PC-3 (cell line): ENCODE measurements around the gene STK39. TPM values are rescaled to one million over a fixed set of nuclear protein-coding genes. Genes with fewer than 3 reads are reported as not detected.

Experiments used
- ATAC-seq: fragments of 200-7000 bp; cut with Tn5 transposase; 2 replicates; pipeline ENCODE4 v1.9.1; 2020; ENCODE audit warnings: mild to moderate bottlenecking, moderate library complexity
- BruUV-seq: library from RNA; stranded (reverse); fragments of 400-500 nt; replicated peaks from 2 replicates; lab custom pipeline; 2021; lab: Mats Ljungman, UMichigan
- CTCF ChIA-PET: fragments of 300-600 bp; sonication (Branson Sonifier 250); formaldehyde crosslinking; loops from one replicate; lab custom pipeline; 2022; ENCODE audit warnings: antibody characterized with exemption; lab: Charles Lee
- POLR2A ChIA-PET: fragments of 300-600 bp; sonication (Branson Sonifier 250); formaldehyde crosslinking; loops from one replicate; lab custom pipeline; 2022; ENCODE audit warnings: antibody characterized with exemption; ENCODE audit not compliant: unreplicated experiment; lab: Charles Lee
- DNase-seq: peaks from one replicate; pipeline ENCODE4 v3.0.0-alpha.2; 2015
- H2AFZ ChIP-seq: fragments of 300-600 bp; sonication (generic); 2 replicates; pipeline ENCODE4 v1.6.0; 2016; ENCODE audit warnings: antibody characterized with exemption, low read length
- H3F3A ChIP-seq: fragments of 300-600 bp; sonication (generic); one replicate; pipeline ENCODE4 v1.6.0; 2017; ENCODE audit warnings: antibody characterized with exemption, low read length, control low read depth, mild to moderate bottlenecking; ENCODE audit not compliant: unreplicated experiment
- H3K27ac ChIP-seq: fragments of 300-600 bp; sonication (generic); 2 replicates; pipeline ENCODE4 v1.5.1; 2016; ENCODE audit warnings: mild to moderate bottlenecking, low read length
- H3K27me3 ChIP-seq: fragments of 300-600 bp; sonication (generic); 2 replicates; pipeline ENCODE4 v1.6.1; 2016; ENCODE audit warnings: low read length, mixed read lengths
- H3K36me3 ChIP-seq: fragments of 300-600 bp; sonication (generic); 2 replicates; pipeline ENCODE4 v1.6.1; 2016; ENCODE audit warnings: low read depth, mixed run types, low read length, mixed read lengths
- H3K4me1 ChIP-seq: fragments of 300-600 bp; sonication (generic); 2 replicates; pipeline ENCODE4 v1.5.1; 2016; ENCODE audit warnings: low read length; ENCODE audit not compliant: insufficient read depth
- H3K4me2 ChIP-seq: fragments of 300-600 bp; sonication (generic); 2 replicates; pipeline ENCODE4 v1.6.0; 2016; ENCODE audit warnings: low read length
- H3K4me3 ChIP-seq: fragments of 300-600 bp; sonication (generic); 2 replicates; pipeline ENCODE4 v1.5.1; 2016; ENCODE audit warnings: mild to moderate bottlenecking, low read length, mixed read lengths
- H3K79me2 ChIP-seq: fragments of 300-600 bp; sonication (generic); 2 replicates; pipeline ENCODE4 v1.6.1; 2017; ENCODE audit warnings: low read length, mixed read lengths
- H3K9ac ChIP-seq: fragments of 300-600 bp; sonication (generic); 2 replicates; pipeline ENCODE4 v1.6.0; 2016; ENCODE audit warnings: mild to moderate bottlenecking, low read length
- H3K9me2 ChIP-seq: fragments of 300-600 bp; sonication (generic); replicated peaks from 2 replicates; pipeline ENCODE4 v1.6.1; 2016; ENCODE audit warnings: mixed run types, low read length, mixed read lengths
- H3K9me3 ChIP-seq: fragments of 300-600 bp; sonication (generic); 2 replicates; pipeline ENCODE4 v1.6.1; 2016; ENCODE audit warnings: low read length, mixed read lengths
- H4K20me1 ChIP-seq: fragments of 300-600 bp; sonication (generic); 2 replicates; pipeline ENCODE4 v1.6.1; 2016; ENCODE audit warnings: low read length, mixed read lengths
- CTCF ChIP-seq: fragments of 300-600 bp; sonication (generic); conservative IDR thresholded peaks from 2 replicates; pipeline ENCODE4 v1.5.1; 2017; ENCODE audit warnings: antibody characterized with exemption, low read depth, mild to moderate bottlenecking, low read length
- EZH2 ChIP-seq: fragments of 300-600 bp; sonication (generic); IDR thresholded peaks from one replicate; pipeline ENCODE4 v1.6.1; 2017; ENCODE audit warnings: antibody characterized with exemption, mild to moderate bottlenecking, low read length; ENCODE audit not compliant: unreplicated experiment
- EZH2phosphoT487 ChIP-seq: fragments of 300-600 bp; sonication (generic); IDR thresholded peaks from 2 replicates; pipeline ENCODE4 v1.6.1; 2018; ENCODE audit warnings: mild to moderate bottlenecking, antibody characterized with exemption, low read length, borderline replicate concordance
- intact Hi-C: fragments of 100-400 bp; cut with micrococcal nuclease; formaldehyde crosslinking; loops from 2 replicates; pipeline ENCODE4 v1.9.0; 2023
- total RNA-seq: library from RNA; depleted of rRNA; stranded (reverse); fragments of >200 nt; gene quantifications from 2 replicates; pipeline ENCODE4 v1.2.3, GENCODE V29; 2014

Gene STK39
- total RNA-seq, 1 experiment from 2014 or later, result 17.9 TPM

DNA sequence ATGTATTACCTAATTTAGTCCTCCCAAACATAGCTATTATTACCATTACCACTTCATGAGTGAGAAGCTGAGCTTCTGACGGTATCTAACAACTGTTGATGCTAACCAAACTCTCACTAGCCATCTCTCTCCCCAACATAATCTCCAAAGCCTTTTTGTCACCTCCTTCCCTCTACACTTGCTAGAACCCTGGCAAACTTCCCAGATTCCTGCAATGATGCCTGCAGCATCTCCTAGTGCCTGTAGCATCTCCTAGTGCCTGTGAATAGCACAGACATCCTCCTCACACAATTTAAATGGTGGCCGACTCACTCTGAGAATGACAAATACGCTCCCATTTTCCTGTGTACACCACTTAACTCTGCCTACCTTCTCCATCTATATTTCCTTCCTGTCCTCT lies 126.7 kb downstream of the STK39 start:
- Histone ChIP-seq H3K4me3 (no peak overlapping the region), H3K9me2 (no peaks in the 10 kb centered on the region), H2AFZ (no peak overlapping the region), H3K27me3 (no peaks in the 10 kb centered on the region), H3K36me3 (peaks cover 15% of the 10 kb centered on the region), H3K79me2 (no peaks in the 10 kb centered on the region), H3K9me3 (no peaks in the 10 kb centered on the region), H3K4me2 (no peak overlapping the region), H3F3A (no peaks in the 10 kb centered on the region), H3K9ac (no peak overlapping the region), H3K27ac (no peak overlapping the region), H4K20me1 (no peaks in the 10 kb centered on the region), H3K4me1 (no peaks in the 10 kb centered on the region)
- ChIA-PET POLR2A (no interaction called here), CTCF (interaction anchor here (0.5 to 1.0 kb wide), 3 partner anchors 37 to 216 kb away, joined by 3 to 4 read pairs (median 3); no protein-coding TSS in a partner anchor)
- DNase-seq (peak; percentile 22), ATAC-seq (peak; percentile 36)
- no TSS peak for BruUV-seq
- no peak for TF ChIP-seq EZH2phosphoT487
- TF ChIP-seq CTCF, result no peak; the same call in 1 of the 2 replicates
- TF ChIP-seq EZH2, result no peak
- intact Hi-C loops, result no loop called here

DNA sequence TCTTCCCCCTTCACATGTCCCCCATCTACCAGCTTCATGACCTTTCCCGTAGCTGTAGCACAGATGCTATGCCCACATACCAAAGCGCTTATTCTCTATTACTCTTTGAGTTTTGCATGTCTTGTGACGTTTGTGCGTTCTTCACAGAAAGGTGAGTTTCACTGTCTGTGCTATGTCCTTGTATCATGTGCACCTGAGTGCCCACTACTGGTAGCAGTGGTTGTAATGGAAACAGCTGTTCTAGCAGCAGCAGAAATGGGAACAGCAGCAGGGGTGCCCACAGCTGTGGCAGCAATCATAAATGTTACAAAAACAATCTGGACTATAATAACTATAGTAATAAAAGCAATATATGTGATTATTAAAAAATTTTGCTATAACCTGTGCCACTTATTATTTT lies 127.1 kb downstream of the STK39 start:
- H3K36me3 ChIP-seq, result peaks cover 15% of the 10 kb centered on the region

More for the DNA sequence above, 127.1 kb downstream of the STK39 start:
- no peaks in the 10 kb centered on the region for H3K9me2 ChIP-seq
- H3F3A ChIP-seq, result no peaks in the 10 kb centered on the region
- H3K79me2 ChIP-seq, result no peaks in the 10 kb centered on the region
- H3K27ac ChIP-seq, result no peak overlapping the region
- DNase-seq (peak; percentile 10), ATAC-seq (peak; percentile 48)
- intact Hi-C loops, result no loop called here
- no peaks in the 10 kb centered on the region for H3K27me3 ChIP-seq
- POLR2A ChIA-PET, result no interaction called here
- H2AFZ ChIP-seq, result no peak overlapping the region
- H4K20me1 ChIP-seq, result no peaks in the 10 kb centered on the region
- H3K4me1 ChIP-seq, result no peaks in the 10 kb centered on the region
- H3K4me3 ChIP-seq, result no peak overlapping the region
- no TSS peak for BruUV-seq
- no peak overlapping the region for H3K9ac ChIP-seq
- H3K4me2 ChIP-seq, result no peak overlapping the region
- no peaks in the 10 kb centered on the region for H3K9me3 ChIP-seq
- TF ChIP-seq CTCF, result peak; percentile 31
- no peak for TF ChIP-seq EZH2phosphoT487
- TF ChIP-seq EZH2, result no peak
- CTCF ChIA-PET, result interaction anchor here (0.5 to 1.0 kb wide), 3 partner anchors 38 to 216 kb away, joined by 3 to 4 read pairs (median 3); no protein-coding TSS in a partner anchor
